Skeletal muscle cell (primary cell): ENCODE measurements around the gene ADCYAP1R1.

ENCODE experiments used
- DNase-seq: peaks from one replicate; pipeline ENCODE4 v3.0.0-alpha.2; 2010; ENCODE audit warnings: low read depth
- H3K4me3 ChIP-seq: 2 replicates; pipeline ENCODE4 v1.5.1; 2011; ENCODE audit warnings: low read depth, mild to moderate bottlenecking, control low read depth, low read length, moderate library complexity

The ADCYAP1R1 gene

DNA sequence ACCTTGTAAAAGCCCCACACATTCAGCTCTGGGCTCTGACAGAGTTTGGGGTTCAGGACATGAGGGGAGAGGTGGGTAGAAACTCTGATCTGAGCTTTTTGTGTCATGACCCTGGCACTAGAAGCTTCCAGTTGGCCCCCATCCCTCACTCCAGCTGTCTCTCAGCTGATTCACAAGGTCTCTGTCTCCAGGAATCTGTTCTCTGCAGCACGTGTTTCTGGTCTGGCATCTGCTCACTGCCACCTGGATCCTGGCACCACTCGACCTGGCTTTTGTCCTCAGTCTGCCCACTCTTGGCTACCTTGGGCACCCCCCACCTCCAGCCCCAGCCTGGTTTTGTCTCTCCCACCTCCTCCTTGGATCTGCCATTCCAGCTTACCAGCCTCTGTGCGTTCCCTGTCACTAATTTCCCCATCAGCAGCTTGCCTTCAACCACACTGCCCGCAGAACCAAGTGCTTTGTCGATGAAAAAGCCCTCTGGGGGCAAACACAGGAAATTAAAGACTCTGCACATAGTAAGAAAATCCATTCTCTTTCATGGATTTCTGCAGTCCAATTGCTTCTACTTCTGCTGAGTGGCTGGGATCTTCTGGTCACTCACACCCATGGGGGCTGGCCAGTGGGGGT lies 18.3 kb upstream of the ADCYAP1R1 start:
- no peak for DNase-seq
- no peak overlapping the region for H3K4me3 ChIP-seq

DNA sequence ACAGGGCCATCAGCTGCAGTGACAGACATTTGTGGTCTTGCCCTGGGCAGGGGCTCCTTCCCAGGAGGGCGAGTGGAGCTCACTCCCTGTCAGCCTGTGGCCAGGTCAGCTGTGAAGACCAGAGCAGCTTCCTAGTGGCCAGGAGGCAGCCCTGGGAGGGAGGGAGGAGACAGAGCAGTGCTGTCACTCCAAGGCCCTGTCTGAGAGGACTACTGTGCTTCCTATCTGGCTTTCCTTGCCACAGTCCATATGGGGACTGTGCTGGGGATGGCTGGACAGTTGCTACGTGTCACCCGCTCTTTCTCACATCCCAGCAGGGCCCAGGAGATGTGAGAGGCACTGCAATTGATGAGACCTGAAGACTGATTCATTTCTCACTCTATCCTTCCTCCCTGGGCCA lies 15.2 kb upstream of the ADCYAP1R1 start:
- H3K4me3 ChIP-seq: no peak overlapping the region
- DNase-seq: no peak

GRCh38 chr7:31043051-31043471 lies 9.0 kb upstream of the ADCYAP1R1 start:
- DNase-seq: no peak
- H3K4me3 ChIP-seq: no peak overlapping the region

GRCh38 chr7:31044529-31044928 lies 7.6 kb upstream of the ADCYAP1R1 start:
- DNase-seq: no peak
- H3K4me3 ChIP-seq: no peak overlapping the region

- H3K4me3 ChIP-seq: no peak overlapping the region
Observed at GRCh38 chr7:31046723-31047122, 5.4 kb upstream of the ADCYAP1R1 start.

GRCh38 chr7:31047313-31048146 lies 4.6 kb upstream of the ADCYAP1R1 start:
- H3K4me3 ChIP-seq: no peak overlapping the region
- DNase-seq: no peak

More at GRCh38 chr7:31046723-31047122, 5.4 kb upstream of the ADCYAP1R1 start:
- no peak for DNase-seq

GRCh38 chr7:31049005-31049765 lies 2.9 kb upstream of the ADCYAP1R1 start:
- DNase-seq: no peak
- H3K4me3 ChIP-seq: no peak overlapping the region

DNA sequence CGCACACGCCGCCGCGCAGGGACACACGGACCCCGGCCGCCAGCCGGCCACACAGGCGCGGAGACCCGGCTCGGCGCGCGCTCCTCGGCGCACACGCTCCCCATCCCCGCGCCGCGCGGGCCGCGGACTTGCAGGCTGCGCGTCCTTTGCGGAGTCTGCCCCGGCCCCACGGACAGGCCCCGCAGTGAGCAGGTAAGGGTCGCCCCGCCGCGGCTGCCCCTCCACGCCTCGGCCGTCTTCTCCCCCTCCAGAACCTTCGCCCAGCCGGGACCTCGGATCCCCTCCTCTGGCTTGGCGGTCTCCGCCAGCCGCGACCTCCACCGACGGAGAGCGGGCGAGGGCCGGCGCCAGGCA lies 356 bp downstream of the ADCYAP1R1 start:
- no peak overlapping the region for H3K4me3 ChIP-seq
- DNase-seq: no peak

- no peak for DNase-seq
- H3K4me3 ChIP-seq: no peak overlapping the region
Observed at GRCh38 chr7:31052841-31053601, 913 bp downstream of the ADCYAP1R1 start.

- DNase-seq: no peak
- no peak overlapping the region for H3K4me3 ChIP-seq
Observed at GRCh38 chr7:31053986-31054385, 1.9 kb downstream of the ADCYAP1R1 start.

- no peak for DNase-seq
- H3K4me3 ChIP-seq: no peak overlapping the region
Observed at GRCh38 chr7:31054608-31055278, 2.6 kb downstream of the ADCYAP1R1 start.

DNA sequence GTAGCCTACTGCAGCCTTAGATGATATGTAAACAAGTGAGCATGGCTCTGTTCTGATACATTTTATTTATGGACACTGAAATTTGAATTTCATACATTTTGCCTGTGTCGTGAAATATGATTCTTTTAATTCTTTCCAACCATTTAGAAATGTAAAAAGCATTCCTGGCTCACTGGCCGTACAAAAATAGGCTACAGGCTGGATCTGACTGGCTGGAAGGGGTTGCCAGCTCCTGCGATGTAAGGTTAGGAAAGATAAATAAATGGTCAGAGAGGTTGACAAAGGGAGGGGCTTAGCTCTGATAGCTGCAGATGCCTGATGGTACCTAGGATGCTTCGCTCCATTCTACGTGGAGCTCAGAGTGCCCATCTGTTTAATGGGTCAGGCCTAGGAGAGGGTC lies 3.4 kb downstream of the ADCYAP1R1 start:
- no peak overlapping the region for H3K4me3 ChIP-seq
- DNase-seq: no peak

GRCh38 chr7:31056775-31057346 lies 4.8 kb downstream of the ADCYAP1R1 start:
- H3K4me3 ChIP-seq: no peak overlapping the region
- DNase-seq: no peak

- H3K4me3 ChIP-seq: no peak overlapping the region
- DNase-seq: no peak
Observed at GRCh38 chr7:31058122-31058521, 6.0 kb downstream of the ADCYAP1R1 start.

DNA sequence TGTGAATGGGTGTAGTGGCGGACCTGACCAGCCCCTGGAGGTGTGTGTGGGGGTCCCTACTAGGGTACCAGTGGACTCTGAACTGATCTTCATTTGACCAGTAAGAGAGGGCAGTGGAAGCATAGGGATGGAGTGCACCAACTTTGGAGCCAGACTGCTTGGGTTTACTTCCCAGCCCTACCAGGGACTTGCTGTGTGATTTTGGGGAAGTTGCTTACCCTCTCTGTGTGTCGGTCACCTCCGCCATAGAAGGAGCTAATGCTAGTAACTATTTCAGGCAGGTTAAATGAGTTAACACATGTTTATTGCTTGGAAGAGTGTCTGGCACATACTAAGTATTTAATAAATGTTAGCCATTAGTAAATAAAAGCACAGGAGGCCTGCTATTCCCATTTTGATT lies 6.6 kb downstream of the ADCYAP1R1 start:
- DNase-seq: no peak

GRCh38 chr7:31059551-31059950 lies 7.4 kb downstream of the ADCYAP1R1 start:
- no peak for DNase-seq
- H3K4me3 ChIP-seq: no peak overlapping the region

More for the DNA sequence above, 6.6 kb downstream of the ADCYAP1R1 start:
- no peak overlapping the region for H3K4me3 ChIP-seq

DNA sequence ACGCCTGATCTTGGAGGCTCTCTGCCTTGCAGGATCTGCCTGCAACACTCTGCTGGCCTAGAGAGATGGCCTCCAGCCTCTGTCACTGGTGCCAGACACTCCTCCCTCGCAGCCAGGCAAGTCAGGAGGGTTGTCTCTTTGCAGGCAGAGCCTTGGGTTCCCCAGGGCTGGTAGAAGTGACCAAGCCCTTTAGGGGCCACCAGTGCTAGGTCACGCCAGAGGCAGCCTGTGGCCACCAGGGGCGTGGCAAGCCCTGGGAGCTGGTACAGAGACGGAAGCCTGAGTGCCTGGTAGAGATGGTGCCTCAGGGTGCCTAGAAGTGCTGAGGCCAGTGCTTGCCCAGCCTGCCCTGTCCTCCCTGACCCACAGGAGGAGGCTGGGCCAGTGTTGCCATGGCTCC lies 9.1 kb downstream of the ADCYAP1R1 start:
- no peak overlapping the region for H3K4me3 ChIP-seq
- no peak for DNase-seq

- DNase-seq: no peak
Observed at GRCh38 chr7:31062746-31063435, 10.8 kb downstream of the ADCYAP1R1 start.

More at GRCh38 chr7:31062746-31063435, 10.8 kb downstream of the ADCYAP1R1 start:
- H3K4me3 ChIP-seq: no peak overlapping the region
